GM18498 (cell line): ENCODE measurements around the gene TMEM140.

Experiments used
- ATAC-seq: cut with Tn5 transposase; IDR thresholded peaks from one replicate; pipeline ENCODE4 v1.9.1; 2021; ENCODE audit warnings: mild to moderate bottlenecking, moderate library complexity; ENCODE audit not compliant: unreplicated experiment

TMEM140 gene

GRCh38 chr7:135158141-135158655 lies 10.3 kb downstream of the TMEM140 start:
- ATAC-seq = no peak

GRCh38 chr7:135158874-135159273 lies 11.0 kb downstream of the TMEM140 start:
- ATAC-seq = no peak

GRCh38 chr7:135159359-135160085 lies 11.7 kb downstream of the TMEM140 start:
- no peak for ATAC-seq

- peak; percentile 49 for ATAC-seq
Observed at GRCh38 chr7:135160098-135160857, 12.4 kb downstream of the TMEM140 start.

GRCh38 chr7:135160858-135161653 lies 13.2 kb downstream of the TMEM140 start:
- no peak for ATAC-seq

- no peak for ATAC-seq
Observed at GRCh38 chr7:135161669-135162068, 13.8 kb downstream of the TMEM140 start.

- ATAC-seq = no peak
Observed at GRCh38 chr7:135162382-135163001, 14.6 kb downstream of the TMEM140 start.

GRCh38 chr7:135164357-135165061 lies 16.6 kb downstream of the TMEM140 start:
- ATAC-seq = no peak

GRCh38 chr7:135165862-135166261 lies 18.0 kb downstream of the TMEM140 start:
- no peak for ATAC-seq

GRCh38 chr7:135166338-135166990 lies 18.6 kb downstream of the TMEM140 start:
- ATAC-seq = no peak

- ATAC-seq = no peak
Observed at GRCh38 chr7:135167365-135167917, 19.6 kb downstream of the TMEM140 start.

- ATAC-seq = no peak
Observed at GRCh38 chr7:135168001-135168400, 20.1 kb downstream of the TMEM140 start.

- no peak for ATAC-seq
Observed at GRCh38 chr7:135168489-135169140, 20.7 kb downstream of the TMEM140 start.

GRCh38 chr7:135169141-135169963 lies 21.5 kb downstream of the TMEM140 start:
- ATAC-seq = peak; percentile 39

GRCh38 chr7:135169964-135170273 lies 22.0 kb downstream of the TMEM140 start:
- peak; percentile 19 for ATAC-seq

- peak; percentile 80 for ATAC-seq
Observed at GRCh38 chr7:135170274-135170997, 22.6 kb downstream of the TMEM140 start, which contains the start of gene CYREN. Gene CYREN, minus strand, starts transcription at chr7:135170707. Its CDS starts 1,785 bp downstream, at chr7:135168922.

- peak; percentile 31 for ATAC-seq
Observed at GRCh38 chr7:135170998-135171481, 23.2 kb downstream of the TMEM140 start.
